GM19035 (cell line): ENCODE measurements around the gene SCRN1.
"Not testable (repeated sequence)": the region's sequence is repeated elsewhere in the genome, so short reads cannot be mapped to it uniquely, and the experiment has no call there.

ENCODE experiments used
- ATAC-seq: cut with Tn5 transposase; IDR thresholded peaks from one replicate; pipeline ENCODE4 v1.9.1; 2021; ENCODE audit not compliant: unreplicated experiment

The SCRN1 gene

GRCh38 chr7:29893351-29893965, 96.1 kb downstream of the SCRN1 start:
- ATAC-seq, result no peak

- ATAC-seq, result no peak
Measured at GRCh38 chr7:29892231-29892630, 97.4 kb downstream of the SCRN1 start.

GRCh38 chr7:29891766-29892165, 97.8 kb downstream of the SCRN1 start:
- ATAC-seq, result no peak

GRCh38 chr7:29890786-29891185, 98.8 kb downstream of the SCRN1 start:
- not testable (repeated sequence) for ATAC-seq

GRCh38 chr7:29890251-29890650, 99.3 kb downstream of the SCRN1 start:
- ATAC-seq, result no peak

- no peak for ATAC-seq
Measured at GRCh38 chr7:29889288-29889687, 100.3 kb downstream of the SCRN1 start.

- ATAC-seq, result no peak
Measured at GRCh38 chr7:29888006-29888405, 101.6 kb downstream of the SCRN1 start.

GRCh38 chr7:29886827-29887226, 102.8 kb downstream of the SCRN1 start:
- ATAC-seq, result no peak

GRCh38 chr7:29885626-29886025, 104.0 kb downstream of the SCRN1 start:
- ATAC-seq, result no peak

- ATAC-seq, result no peak
Measured at GRCh38 chr7:29884399-29885272, 105.0 kb downstream of the SCRN1 start.

- ATAC-seq, result no peak
Measured at GRCh38 chr7:29883462-29884398, 105.9 kb downstream of the SCRN1 start.

GRCh38 chr7:29882481-29882880, 107.1 kb downstream of the SCRN1 start:
- no peak for ATAC-seq

GRCh38 chr7:29881724-29882123, 107.9 kb downstream of the SCRN1 start:
- no peak for ATAC-seq

GRCh38 chr7:29879609-29880008, 110.0 kb downstream of the SCRN1 start:
- ATAC-seq, result no peak

GRCh38 chr7:29878081-29878688, 111.4 kb downstream of the SCRN1 start:
- ATAC-seq, result no peak

GRCh38 chr7:29877196-29877595, 112.4 kb downstream of the SCRN1 start:
- ATAC-seq, result no peak

- no peak for ATAC-seq
Measured at GRCh38 chr7:29875741-29876140, 113.9 kb downstream of the SCRN1 start.

GRCh38 chr7:29873644-29874294, 115.8 kb downstream of the SCRN1 start:
- no peak for ATAC-seq

- no peak for ATAC-seq
Measured at GRCh38 chr7:29871787-29872398, 117.7 kb downstream of the SCRN1 start.
